DND-41 (cell line): ENCODE measurements around the gene PTPRJ.

ENCODE experiments used
- EZH2 ChIP-seq: IDR thresholded peaks from 3 replicates; pipeline ENCODE4 v1.6.1; 2012; ENCODE audit warnings: borderline replicate concordance, low read depth, mild to moderate bottlenecking, moderate library complexity, low read length, inconsistent platforms; ENCODE audit not compliant: severe bottlenecking
- TF ChIP-seq, protein P1 (sequence below): IDR thresholded peaks from 2 replicates; pipeline ENCODE4 v1.5.1; 2012; ENCODE audit warnings: borderline replicate concordance, low read length, moderate library complexity, mild to moderate bottlenecking; ENCODE audit not compliant: poor library complexity, severe bottlenecking; ENCODE audit errors: extremely low read depth

DNA sequence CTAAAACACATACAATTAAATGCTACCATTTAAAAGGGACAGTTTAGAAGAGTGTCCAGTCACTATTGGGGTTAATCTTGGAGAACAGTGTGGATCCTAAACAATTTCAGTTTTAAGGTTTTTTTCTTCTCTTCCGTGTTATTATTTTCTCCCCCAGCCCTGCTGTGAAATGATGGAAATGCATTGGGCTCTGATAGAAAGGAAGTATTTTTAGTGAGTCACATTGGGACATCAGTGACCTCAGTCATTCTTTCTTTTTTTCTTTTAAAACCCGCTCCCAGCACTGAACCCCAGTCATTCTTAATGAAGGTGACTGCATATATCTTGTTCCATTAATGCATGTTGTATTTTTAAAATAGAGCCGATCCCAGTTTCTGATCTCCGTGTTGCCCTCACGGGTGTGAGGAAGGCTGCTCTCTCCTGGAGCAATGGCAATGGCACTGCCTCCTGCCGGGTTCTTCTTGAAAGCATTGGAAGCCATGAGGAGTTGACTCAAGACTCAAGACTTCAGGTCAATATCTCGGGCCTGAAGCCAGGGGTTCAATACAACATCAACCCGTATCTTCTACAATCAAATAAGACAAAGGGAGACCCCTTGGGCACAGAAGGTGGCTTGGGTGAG, 143.0 kb downstream of the PTPRJ start:
- TF ChIP-seq, protein P1, sequence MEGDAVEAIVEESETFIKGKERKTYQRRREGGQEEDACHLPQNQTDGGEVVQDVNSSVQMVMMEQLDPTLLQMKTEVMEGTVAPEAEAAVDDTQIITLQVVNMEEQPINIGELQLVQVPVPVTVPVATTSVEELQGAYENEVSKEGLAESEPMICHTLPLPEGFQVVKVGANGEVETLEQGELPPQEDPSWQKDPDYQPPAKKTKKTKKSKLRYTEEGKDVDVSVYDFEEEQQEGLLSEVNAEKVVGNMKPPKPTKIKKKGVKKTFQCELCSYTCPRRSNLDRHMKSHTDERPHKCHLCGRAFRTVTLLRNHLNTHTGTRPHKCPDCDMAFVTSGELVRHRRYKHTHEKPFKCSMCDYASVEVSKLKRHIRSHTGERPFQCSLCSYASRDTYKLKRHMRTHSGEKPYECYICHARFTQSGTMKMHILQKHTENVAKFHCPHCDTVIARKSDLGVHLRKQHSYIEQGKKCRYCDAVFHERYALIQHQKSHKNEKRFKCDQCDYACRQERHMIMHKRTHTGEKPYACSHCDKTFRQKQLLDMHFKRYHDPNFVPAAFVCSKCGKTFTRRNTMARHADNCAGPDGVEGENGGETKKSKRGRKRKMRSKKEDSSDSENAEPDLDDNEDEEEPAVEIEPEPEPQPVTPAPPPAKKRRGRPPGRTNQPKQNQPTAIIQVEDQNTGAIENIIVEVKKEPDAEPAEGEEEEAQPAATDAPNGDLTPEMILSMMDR, result no peak
- TF ChIP-seq EZH2, result no peak
